ENCODE results near the gene ANKRD49.

GRCh38 chr11:94457118-94458029, 36.4 kb upstream of the ANKRD49 start:
- TF ChIP-seq EP300 (IDR thresholded peaks at IDR 0.05) (no peak), POLR2A (IDR thresholded peaks at IDR 0.05) (no peak), POLR2AphosphoS5 (IDR thresholded peaks at IDR 0.05) (no peak)
- TF ChIP-seq, protein P1, sequence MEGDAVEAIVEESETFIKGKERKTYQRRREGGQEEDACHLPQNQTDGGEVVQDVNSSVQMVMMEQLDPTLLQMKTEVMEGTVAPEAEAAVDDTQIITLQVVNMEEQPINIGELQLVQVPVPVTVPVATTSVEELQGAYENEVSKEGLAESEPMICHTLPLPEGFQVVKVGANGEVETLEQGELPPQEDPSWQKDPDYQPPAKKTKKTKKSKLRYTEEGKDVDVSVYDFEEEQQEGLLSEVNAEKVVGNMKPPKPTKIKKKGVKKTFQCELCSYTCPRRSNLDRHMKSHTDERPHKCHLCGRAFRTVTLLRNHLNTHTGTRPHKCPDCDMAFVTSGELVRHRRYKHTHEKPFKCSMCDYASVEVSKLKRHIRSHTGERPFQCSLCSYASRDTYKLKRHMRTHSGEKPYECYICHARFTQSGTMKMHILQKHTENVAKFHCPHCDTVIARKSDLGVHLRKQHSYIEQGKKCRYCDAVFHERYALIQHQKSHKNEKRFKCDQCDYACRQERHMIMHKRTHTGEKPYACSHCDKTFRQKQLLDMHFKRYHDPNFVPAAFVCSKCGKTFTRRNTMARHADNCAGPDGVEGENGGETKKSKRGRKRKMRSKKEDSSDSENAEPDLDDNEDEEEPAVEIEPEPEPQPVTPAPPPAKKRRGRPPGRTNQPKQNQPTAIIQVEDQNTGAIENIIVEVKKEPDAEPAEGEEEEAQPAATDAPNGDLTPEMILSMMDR (IDR thresholded peaks at IDR 0.05) = no peak
